HepG2 (cell line): ENCODE measurements around the gene CSF1R. TPM values are rescaled to one million over a fixed set of nuclear protein-coding genes. Genes with fewer than 3 reads are reported as not detected.

Experiments
- ATF5 ChIP-seq: sonication (generic); formaldehyde crosslinking; IDR thresholded peaks from 2 replicates; pipeline ENCODE4 v1.4.0; 2020; ENCODE audit warnings: mild to moderate bottlenecking, low read depth, missing genetic modification reagents
- CBX2 ChIP-seq, 2 experiments: fragments of 200-600 bp in 1 of 2; sonication (generic); formaldehyde crosslinking in 1 of 2; IDR thresholded peaks; 2 replicates each; pipeline versions ENCODE4 v1.7.0 to v1.8.1; 2018 to 2022; ENCODE audit warnings: low read depth in 2 of 2, low read length in 1 of 2, mild to moderate bottlenecking in 1 of 2, missing genetic modification reagents in 1 of 2
- DRAP1 ChIP-seq: IDR thresholded peaks from 2 replicates; pipeline ENCODE4 v1.6.1; 2016; ENCODE audit warnings: missing genetic modification reagents, missing compliant biosample characterization
- ELF4 ChIP-seq: sonication (generic); formaldehyde crosslinking; IDR thresholded peaks from 2 replicates; pipeline ENCODE4 v1.5.0; 2020; ENCODE audit warnings: missing genetic modification reagents, mild to moderate bottlenecking, moderate library complexity, borderline replicate concordance
- GZF1 ChIP-seq: sonication (generic); formaldehyde crosslinking; IDR thresholded peaks from 2 replicates; pipeline ENCODE4 v1.5.1; 2020; ENCODE audit warnings: mild to moderate bottlenecking, missing genetic modification reagents
- KIAA2018 ChIP-seq: sonication (generic); formaldehyde crosslinking; IDR thresholded peaks from 2 replicates; pipeline ENCODE4 v1.5.0; 2020; ENCODE audit warnings: mild to moderate bottlenecking, missing genetic modification reagents, borderline replicate concordance
- MED8 ChIP-seq: sonication (generic); formaldehyde crosslinking; IDR thresholded peaks from 2 replicates; pipeline ENCODE4 v1.8.1; 2023; ENCODE audit warnings: mild to moderate bottlenecking, missing genetic modification reagents; ENCODE audit not compliant: insufficient replicate concordance
- PRDM4 ChIP-seq: sonication (generic); formaldehyde crosslinking; IDR thresholded peaks from 2 replicates; pipeline ENCODE4 v1.9.0; 2021; ENCODE audit warnings: missing genetic modification reagents, borderline replicate concordance
- SALL2 ChIP-seq: sonication (generic); formaldehyde crosslinking; IDR thresholded peaks from 2 replicates; pipeline ENCODE4 v1.8.1; 2023; ENCODE audit warnings: mild to moderate bottlenecking, missing genetic modification reagents, inconsistent platforms
- ZBTB7A ChIP-seq: sonication (generic); formaldehyde crosslinking; IDR thresholded peaks from 2 replicates; pipeline ENCODE4 v1.8.0; 2022; ENCODE audit warnings: mild to moderate bottlenecking, missing genetic modification reagents
- ZKSCAN5 ChIP-seq: sonication (generic); formaldehyde crosslinking; IDR thresholded peaks from 2 replicates; pipeline ENCODE4 v1.5.1; 2020; ENCODE audit warnings: mild to moderate bottlenecking, missing genetic modification reagents
- ZNF296 ChIP-seq: sonication (generic); formaldehyde crosslinking; conservative IDR thresholded peaks from 2 replicates; pipeline ENCODE4 v1.5.0; 2020; ENCODE audit warnings: mild to moderate bottlenecking, missing genetic modification reagents
- ZNF337 ChIP-seq: sonication (generic); formaldehyde crosslinking; IDR thresholded peaks from 2 replicates; pipeline ENCODE4 v1.5.1; 2020; ENCODE audit warnings: missing genetic modification reagents, low read depth, mild to moderate bottlenecking, borderline replicate concordance
- ZNF7 ChIP-seq: IDR thresholded peaks from 2 replicates; pipeline ENCODE4 v1.6.1; 2016; ENCODE audit warnings: missing biosample characterization, missing genetic modification reagents
- ZNF878 ChIP-seq: sonication (generic); formaldehyde crosslinking; IDR thresholded peaks from 2 replicates; pipeline ENCODE4 v1.8.1; 2023; ENCODE audit warnings: mild to moderate bottlenecking, missing genetic modification reagents, moderate library complexity
- polyA plus RNA-seq, 8 experiments: library from polyadenylated mRNA; depleted of rRNA in 3 of 8; stranded (reverse) in 7 of 8; unstranded in 1 of 8; fragments of >200 nt; fragmentation: Illumina TruSeq in 4 of 8; extraction: Trizol in 4 of 8; gene quantifications; 2 replicates each; pipeline versions ENCODE4 v1.2.1 to v1.2.3, GENCODE V29; 2011 to 2016; ENCODE audit warnings: low read depth in 4 of 8, missing spikeins in 1 of 8, mixed read lengths in 1 of 8; ENCODE audit not compliant: insufficient read depth in 1 of 8
- total RNA-seq, 5 experiments: library from RNA; depleted of rRNA; stranded (reverse); fragments of >200 nt; fragmentation: Illumina TruSeq; extraction: Trizol; gene quantifications; 2 replicates each; pipeline ENCODE4 v1.2.3, GENCODE V29; 2016; ENCODE audit warnings: low read depth in 1 of 5

CSF1R gene
- total and polyA plus RNA-seq, 2 of the 13 experiments (the other 11 are each of a cell fraction or from before 2014, with no cell fraction given): 0.01 TPM; not detected in 1

GRCh38 chr5:150129813-150130492 lies 43.6 kb upstream of the CSF1R start (continued):
- TF ChIP-seq KIAA2018 (no peak), MED8 (CRISPR knock-in tag) (no peak), ELF4 (CRISPR knock-in tag) (no peak), ZNF7 (CRISPR knock-in tag) (no peak), ZNF296 (no peak), ZNF878 (CRISPR knock-in tag) (no peak), PRDM4 (no peak), ZBTB7A (CRISPR knock-in tag) (no peak), ZNF337 (CRISPR knock-in tag) (no peak), DRAP1 (CRISPR knock-in tag) (no peak; the same call in 1 of the 2 replicates), GZF1 (CRISPR knock-in tag) (no peak), ZKSCAN5 (no peak), ATF5 (CRISPR knock-in tag) (no peak), SALL2 (CRISPR knock-in tag) (no peak), CBX2 (IDR thresholded peaks at IDR 0.05; ENCODE audit: low read depth, low read length) (no peak), CBX2 (CRISPR knock-in tag; IDR thresholded peaks at IDR 0.05; ENCODE audit: low read depth) (no peak)
